K562 (cell line): ENCODE data around the gene ZMAT1.

Experiments
- BHLHE40 ChIP-seq: IDR thresholded peaks from 2 replicates; pipeline ENCODE4 v1.6.1; 2011; ENCODE audit warnings: low read length, improper control_type of control experiment
- ESRRB ChIP-seq: fragments of 250-450 bp; sonication (Bioruptor Pico); IDR thresholded peaks from 2 replicates; pipeline ENCODE4 v1.5.0; 2020; ENCODE audit warnings: mild to moderate bottlenecking, moderate library complexity, borderline replicate concordance
- GTF2F1 ChIP-seq: IDR thresholded peaks from 2 replicates; pipeline ENCODE4 v1.6.1; 2011; ENCODE audit warnings: low read depth, low read length, improper control_type of control experiment
- NEUROD1 ChIP-seq: fragments of 150-350 bp; IDR thresholded peaks from 2 replicates; pipeline ENCODE4 v1.6.1; 2014; ENCODE audit warnings: borderline replicate concordance, low read length, low read depth; ENCODE audit not compliant: partially characterized antibody
- PHF8 ChIP-seq: fragments of 200-600 bp; sonication (generic); IDR thresholded peaks from 2 replicates; pipeline ENCODE4 v1.6.1; 2012; ENCODE audit warnings: mixed run types, mild to moderate bottlenecking, inconsistent platforms, low read length, moderate library complexity, borderline replicate concordance

- TF ChIP-seq BHLHE40: no peak
- no peak for TF ChIP-seq ESRRB (CRISPR knock-in tag)
- TF ChIP-seq GTF2F1: no peak
- peak; percentile 45; the same call in 1 of the 2 replicates for TF ChIP-seq PHF8
- TF ChIP-seq NEUROD1: no peak
Measured at GRCh38 chrX:101931488-101932248, at the start of gene ZMAT1.
